Left ventricle myocardium inferior (tissue), 1 donor: ENCODE data around the gene DSP. TPM values are rescaled to one million over a fixed set of nuclear protein-coding genes. Genes with fewer than 3 reads are reported as not detected.

Experiments used
- DNase-seq: peaks from one replicate; pipeline ENCODE4 v3.0.0-alpha.2; 2020
- H3K27ac ChIP-seq: fragments of 200-600 bp; replicated peaks from 2 replicates; pipeline ENCODE4 v1.8.0; 2021
- H3K27me3 ChIP-seq: fragments of 200-600 bp; 2 replicates; pipeline ENCODE4 v1.8.0; 2021; ENCODE audit warnings: low read depth
- H3K36me3 ChIP-seq: fragments of 200-600 bp; 2 replicates; pipeline ENCODE4 v1.8.0; 2021
- H3K4me1 ChIP-seq: fragments of 200-600 bp; 2 replicates; pipeline ENCODE4 v1.8.0; 2021
- H3K4me3 ChIP-seq: fragments of 200-600 bp; 2 replicates; pipeline ENCODE4 v1.8.0; 2021; ENCODE audit warnings: mild to moderate bottlenecking, moderate library complexity
- H3K9me3 ChIP-seq: fragments of 200-600 bp; replicated peaks from 2 replicates; pipeline ENCODE4 v1.8.0; 2021
- CTCF ChIP-seq: fragments of 200-600 bp; IDR thresholded peaks from 2 replicates; pipeline ENCODE4 v1.8.0; 2021; ENCODE audit warnings: antibody characterized with exemption, mild to moderate bottlenecking, borderline replicate concordance
- intact Hi-C: fragments of 100-400 bp; cut with micrococcal nuclease; formaldehyde crosslinking; loops from one replicate; pipeline ENCODE4 v1.11.0; 2022
- total RNA-seq: library from RNA; stranded (reverse); fragmentation: NEBNext Ultra II Directional; extraction: Animal tissue kit (Norgen Biotek cat#: 25700); gene quantifications from one replicate; pipeline ENCODE4 v1.2.1, GENCODE V29; 2021
- donor health status: DM: no; HTN: yes; CAD: no; lungs with severe emphysema.

DSP gene
- total RNA-seq, 1 donor from 2014 or later, result 322 TPM

DNA sequence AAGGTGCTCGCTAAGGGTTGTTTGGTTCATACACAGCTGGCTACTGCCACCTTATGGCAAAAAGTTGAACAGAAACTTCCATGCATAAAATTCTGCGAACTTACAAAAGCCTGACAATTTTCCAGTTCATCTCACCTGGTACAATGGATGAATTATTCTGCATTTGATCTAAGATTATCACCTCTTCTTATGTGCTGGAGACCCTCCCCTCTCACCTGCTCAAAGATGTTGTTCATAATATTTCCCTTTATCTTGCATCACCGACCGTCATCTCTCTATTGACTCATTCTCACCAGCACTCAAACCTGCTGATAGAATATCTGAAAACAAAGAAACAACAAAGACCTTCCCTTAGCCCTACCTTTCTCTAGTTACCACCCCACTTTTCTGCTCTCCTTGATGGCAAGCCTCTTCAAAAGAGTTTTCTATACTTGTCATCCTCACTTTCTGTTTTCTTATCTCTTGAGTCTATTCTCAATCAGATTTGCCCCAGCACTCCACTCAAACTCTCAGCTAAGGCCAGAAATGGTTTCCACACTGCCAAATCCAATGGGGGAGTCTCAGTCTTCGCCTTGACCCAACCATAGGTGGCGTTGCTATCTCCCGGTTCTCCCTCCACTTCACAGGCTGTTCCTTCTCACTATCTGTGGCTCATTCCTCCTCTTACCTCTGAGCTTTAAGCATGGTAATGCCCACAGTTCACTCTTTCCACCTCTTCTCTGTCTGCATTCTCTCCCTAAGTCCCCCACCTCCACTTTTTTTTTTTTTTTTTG, 74.3 kb downstream of the DSP start:
- Histone ChIP-seq H3K4me3 (peak overlapping the region; percentile 16), H3K27me3 (no peaks in the 10 kb centered on the region), H3K27ac (no peak overlapping the region), H3K36me3 (peaks cover 22% of the 10 kb centered on the region), H3K9me3 (no peaks in the 10 kb centered on the region), H3K4me1 (peaks cover 7% of the 10 kb centered on the region)
- DNase-seq, result no peak
- TF ChIP-seq CTCF, result peak; percentile 78
- intact Hi-C loops, result no loop called here

DNA sequence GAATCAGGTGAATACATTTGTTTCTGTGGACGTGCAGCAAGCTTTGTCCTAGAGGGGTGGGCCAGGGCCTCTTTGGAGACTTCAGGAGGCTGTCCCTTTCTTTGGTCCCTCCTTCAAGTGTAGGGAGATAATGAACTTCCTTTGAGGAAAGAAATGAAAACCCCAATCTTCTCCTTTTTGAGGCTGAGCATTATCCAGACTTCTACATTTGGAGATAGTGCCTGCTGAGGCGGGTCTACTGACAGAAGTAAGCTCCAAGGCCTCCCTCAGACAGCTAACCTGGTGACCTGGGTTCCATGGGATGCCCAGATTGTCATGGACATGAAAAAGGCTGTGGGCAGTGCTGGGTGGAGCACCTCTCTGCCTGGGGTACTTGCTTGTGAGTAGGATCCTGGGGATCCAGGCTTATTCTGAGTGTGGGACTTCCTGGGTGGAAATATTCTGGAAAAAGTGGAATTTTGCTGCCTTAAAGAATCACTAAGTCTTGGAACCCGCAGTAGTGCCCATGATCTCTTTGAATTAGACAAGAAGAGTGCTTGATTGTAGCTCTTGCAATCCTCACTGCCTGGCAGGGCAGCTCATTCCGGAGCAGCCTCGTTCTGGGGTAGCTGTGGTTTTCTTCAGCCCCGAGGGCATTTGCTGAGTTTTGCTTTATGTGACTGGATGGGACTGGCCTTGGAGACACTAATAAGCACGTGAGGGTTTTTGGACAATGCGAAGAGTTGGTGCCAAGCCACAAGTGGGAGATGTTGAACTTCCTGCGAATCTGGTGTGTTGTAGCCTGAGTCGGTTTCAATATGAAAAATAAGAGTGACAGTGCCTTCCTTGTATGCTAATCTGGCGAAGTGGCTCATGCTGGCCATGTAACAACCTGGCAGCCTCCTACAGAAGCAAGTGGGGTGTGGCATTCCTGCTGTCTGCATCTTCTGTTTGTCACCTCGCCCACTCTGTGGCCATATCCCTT, 76.6 kb downstream of the DSP start:
- no peaks in the 10 kb centered on the region for H3K9me3 ChIP-seq
- no peak overlapping the region for H3K4me3 ChIP-seq
- H3K36me3 ChIP-seq, result peaks cover 9% of the 10 kb centered on the region
- peak overlapping the region; percentile 25 for H3K27ac ChIP-seq
- no peaks in the 10 kb centered on the region for H3K27me3 ChIP-seq
- peaks cover 7% of the 10 kb centered on the region for H3K4me1 ChIP-seq
- no peak for TF ChIP-seq CTCF
- DNase-seq, result no peak
- intact Hi-C loops, result no loop called here

GRCh38 chr6:7621761-7622160, 80.3 kb downstream of the DSP start:
- intact Hi-C loops, result no loop called here
- Histone ChIP-seq H3K27me3 (peaks cover 9% of the 10 kb centered on the region), H3K4me3 (no peak overlapping the region), H3K36me3 (no peaks in the 10 kb centered on the region), H3K4me1 (no peaks in the 10 kb centered on the region), H3K9me3 (no peaks in the 10 kb centered on the region), H3K27ac (no peak overlapping the region)
- no peak for DNase-seq
- TF ChIP-seq CTCF, result no peak

GRCh38 chr6:7624796-7625710, 83.6 kb downstream of the DSP start:
- TF ChIP-seq CTCF, result no peak

GRCh38 chr6:7628479-7628878, 87.0 kb downstream of the DSP start:
- no peak for DNase-seq
- Histone ChIP-seq H3K4me3 (no peak overlapping the region), H3K27me3 (peaks cover 9% of the 10 kb centered on the region), H3K27ac (no peak overlapping the region), H3K4me1 (no peaks in the 10 kb centered on the region), H3K9me3 (no peaks in the 10 kb centered on the region), H3K36me3 (no peaks in the 10 kb centered on the region)
- intact Hi-C loops, result no loop called here
- no peak for TF ChIP-seq CTCF

More at GRCh38 chr6:7624796-7625710, 83.6 kb downstream of the DSP start:
- no peaks in the 10 kb centered on the region for H3K36me3 ChIP-seq
- H3K27ac ChIP-seq, result no peak overlapping the region
- H3K9me3 ChIP-seq, result no peaks in the 10 kb centered on the region
- peaks cover 9% of the 10 kb centered on the region for H3K27me3 ChIP-seq
- intact Hi-C loops, result no loop called here
- H3K4me3 ChIP-seq, result no peak overlapping the region
- no peaks in the 10 kb centered on the region for H3K4me1 ChIP-seq
- DNase-seq, result no peak
